ENCODE data around the gene SLC10A1.

- TF ChIP-seq CTCF (IDR thresholded peaks at IDR 0.05) (no peak), POLR2A (IDR thresholded peaks at IDR 0.05) (no peak)
These were observed 43.2 kb downstream of the SLC10A1 start for GRCh38 chr14:69753860-69754259.
